Kidney capillary endothelial cell (primary cell): ENCODE data around the gene RGS1.

Source experiments
- DNase-seq: peaks from one replicate; pipeline ENCODE4 v3.0.0-alpha.2; 2018; ENCODE audit warnings: low spot score

Gene RGS1, protein sequence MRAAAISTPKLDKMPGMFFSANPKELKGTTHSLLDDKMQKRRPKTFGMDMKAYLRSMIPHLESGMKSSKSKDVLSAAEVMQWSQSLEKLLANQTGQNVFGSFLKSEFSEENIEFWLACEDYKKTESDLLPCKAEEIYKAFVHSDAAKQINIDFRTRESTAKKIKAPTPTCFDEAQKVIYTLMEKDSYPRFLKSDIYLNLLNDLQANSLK

DNA sequence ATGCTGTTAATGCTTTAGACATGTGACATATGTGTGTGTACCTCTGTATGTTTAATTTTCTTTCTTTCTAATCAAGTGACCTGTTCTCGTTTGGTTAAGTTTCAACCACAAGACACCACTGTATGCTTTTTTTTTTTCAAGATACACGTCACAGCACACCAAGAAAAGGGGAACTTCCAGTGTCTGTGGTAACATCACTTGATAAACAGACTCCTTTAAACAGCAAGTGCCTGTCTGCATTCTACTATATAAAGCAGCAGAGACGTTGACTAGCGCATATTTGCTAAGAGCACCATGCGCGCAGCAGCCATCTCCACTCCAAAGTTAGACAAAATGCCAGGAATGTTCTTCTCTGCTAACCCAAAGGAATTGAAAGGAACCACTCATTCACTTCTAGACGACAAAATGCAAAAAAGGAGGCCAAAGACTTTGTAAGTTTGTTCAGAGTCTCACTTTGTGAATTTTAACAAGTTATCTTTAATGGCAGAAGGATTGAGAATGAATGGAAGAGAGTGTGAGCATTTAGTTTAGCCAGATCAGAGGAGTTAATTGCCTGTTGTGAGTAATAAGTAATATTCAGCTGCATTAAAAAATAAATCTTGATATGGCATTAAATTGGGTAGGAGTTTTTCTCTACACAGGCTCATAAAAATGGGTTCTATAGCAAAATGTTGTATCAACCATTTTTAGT, at the start of gene RGS1:
RGS1 (plus strand) TSS at position 275 of the 691 bp plus-strand sequence; CDS start at position 295, 20 bp downstream.
- DNase-seq, result no peak

DNA sequence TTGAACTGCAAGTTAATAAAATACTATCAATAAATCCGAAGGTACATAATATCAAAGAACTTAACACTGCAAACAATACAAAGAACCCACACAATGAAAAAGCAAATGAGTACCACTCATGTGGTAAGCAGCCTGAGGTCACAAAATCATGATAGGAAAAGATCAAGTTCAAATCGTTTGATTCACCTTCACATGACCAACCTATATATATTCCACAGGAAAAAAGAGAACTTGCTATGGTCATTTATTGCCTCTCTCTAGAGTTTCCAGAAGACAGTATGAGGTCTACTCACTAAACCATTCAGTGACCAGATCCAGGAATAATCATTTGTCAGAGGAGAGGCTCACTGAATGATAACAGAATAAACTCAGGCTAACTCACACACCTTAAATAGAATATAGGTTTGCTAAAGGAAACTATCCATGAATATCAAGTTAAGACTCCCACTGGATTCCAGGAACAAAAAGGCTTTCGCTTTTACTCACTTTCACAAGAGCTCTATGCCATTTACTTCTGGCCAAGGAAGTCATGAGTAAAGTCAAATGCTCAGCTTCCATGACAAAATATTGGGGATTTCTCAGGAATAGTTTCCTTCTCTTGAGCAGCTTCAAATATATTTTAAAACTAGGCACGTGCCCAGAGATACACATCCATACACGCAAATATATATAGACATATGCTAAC, 48.3 kb upstream of the RGS1 start:
- DNase-seq, result no peak

- no peak for DNase-seq
Measured at GRCh38 chr1:192527950-192528349, 47.6 kb upstream of the RGS1 start.

GRCh38 chr1:192529031-192529755, 46.4 kb upstream of the RGS1 start:
- no peak for DNase-seq

- DNase-seq, result no peak
Measured at GRCh38 chr1:192529811-192530210, 45.8 kb upstream of the RGS1 start.

- DNase-seq, result no peak
Measured at GRCh38 chr1:192530254-192530653, 45.3 kb upstream of the RGS1 start.

DNA sequence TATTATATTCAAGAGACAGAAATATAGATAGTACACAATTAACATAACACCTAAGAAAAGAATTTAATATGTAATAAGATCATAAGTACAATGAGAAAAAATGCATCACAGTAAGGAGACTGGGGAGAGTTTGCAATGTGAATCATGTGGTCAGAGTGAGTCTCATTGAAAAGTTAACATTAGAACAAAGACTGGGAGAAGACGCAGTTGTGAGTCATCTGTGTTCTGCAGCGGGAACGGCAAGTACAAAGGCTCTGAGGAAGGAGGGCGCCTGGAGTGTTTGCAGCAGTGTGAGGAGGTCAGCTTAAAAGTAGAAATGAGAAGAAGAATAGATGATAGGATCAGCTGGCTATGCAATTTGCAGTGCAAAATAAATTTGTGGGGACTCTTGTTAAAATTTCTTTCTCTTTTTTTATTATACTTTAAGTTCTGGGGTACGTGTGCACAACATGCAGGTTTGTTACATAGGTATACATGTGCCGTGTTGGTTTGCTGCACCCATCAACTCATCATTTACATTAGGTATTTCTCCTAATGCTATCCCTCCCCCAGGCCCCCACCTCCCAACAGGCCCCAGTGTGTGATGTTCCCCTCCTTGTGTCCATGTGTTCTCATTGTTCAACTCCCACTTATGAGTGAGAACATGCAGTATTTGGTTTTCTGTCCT, 44.4 kb upstream of the RGS1 start:
- peak; percentile 95 for DNase-seq

DNA sequence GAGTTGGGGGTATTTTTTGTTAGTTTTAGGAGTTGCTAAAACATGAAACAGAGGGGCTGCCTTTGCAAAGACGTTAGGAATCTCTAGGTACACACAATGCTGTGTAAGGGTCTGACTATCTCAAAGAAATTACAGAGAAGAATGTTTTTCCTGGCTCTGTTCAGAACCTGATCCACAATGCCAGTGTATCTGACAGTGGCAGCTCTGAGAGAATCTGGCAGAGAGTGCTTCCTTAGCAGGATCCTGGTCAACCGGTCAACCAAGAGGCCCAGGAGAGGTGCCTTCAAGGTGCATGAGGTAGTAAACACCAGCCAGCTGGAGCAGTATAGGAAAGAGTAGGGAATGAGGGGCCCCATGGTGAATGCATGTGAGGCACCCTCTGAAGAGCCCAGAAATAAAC, 40.9 kb upstream of the RGS1 start:
- DNase-seq, result no peak

GRCh38 chr1:192535916-192536664, 39.5 kb upstream of the RGS1 start:
- DNase-seq, result no peak

GRCh38 chr1:192538407-192539296, 36.9 kb upstream of the RGS1 start:
- no peak for DNase-seq

- no peak for DNase-seq
Measured at GRCh38 chr1:192539297-192540092, 36.1 kb upstream of the RGS1 start.

- no peak for DNase-seq
Measured at GRCh38 chr1:192543445-192543844, 32.1 kb upstream of the RGS1 start.

GRCh38 chr1:192545896-192546521, 29.6 kb upstream of the RGS1 start:
- no peak for DNase-seq

DNA sequence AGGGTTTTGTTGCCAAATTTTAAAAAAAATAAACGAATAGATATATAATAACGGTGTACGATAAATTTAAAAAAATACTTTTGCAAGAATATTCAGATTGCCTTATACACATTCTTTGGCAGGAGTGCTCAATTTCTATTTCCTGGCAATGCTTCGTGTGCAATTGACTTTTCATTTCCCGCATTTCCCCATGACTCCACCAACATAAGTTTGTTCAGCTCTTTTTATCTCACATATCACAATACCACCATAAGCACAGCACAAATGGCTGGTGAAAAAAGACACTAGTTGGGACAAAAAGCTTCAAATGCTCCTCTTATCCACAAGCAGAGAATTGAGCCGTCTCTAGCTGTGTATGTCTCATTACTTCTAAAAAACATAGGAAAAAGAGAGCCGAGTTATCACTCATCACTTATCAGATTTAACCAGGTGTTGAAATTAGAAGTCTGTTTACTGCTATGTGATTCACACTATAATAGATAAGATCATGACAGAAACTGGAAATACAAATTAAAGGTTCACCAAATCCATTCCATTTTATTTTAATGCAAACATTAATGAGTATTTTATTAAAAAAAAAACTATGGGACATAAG, 28.9 kb upstream of the RGS1 start:
- DNase-seq, result no peak

- DNase-seq, result no peak
Measured at GRCh38 chr1:192547501-192547900, 28.1 kb upstream of the RGS1 start.

DNA sequence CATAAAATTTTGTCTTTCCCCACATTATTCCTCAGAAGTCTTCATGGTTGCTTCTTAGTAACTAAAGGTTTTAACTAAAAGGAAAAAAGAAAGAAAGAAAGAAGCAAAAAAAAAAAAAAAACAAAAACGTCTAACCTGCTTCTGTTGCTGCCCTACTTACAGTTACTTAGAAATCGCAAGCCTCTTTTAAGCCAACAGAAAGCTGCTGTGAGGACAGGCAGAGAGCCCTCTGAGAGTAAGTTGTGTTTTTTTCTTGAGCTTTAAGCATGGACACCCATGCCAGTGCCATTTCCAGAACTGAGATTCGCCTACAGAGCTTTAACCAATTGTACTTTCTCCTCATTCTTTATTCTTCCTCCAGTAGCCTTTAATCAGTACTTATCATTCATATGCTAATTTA, 25.6 kb upstream of the RGS1 start:
- no peak for DNase-seq

DNA sequence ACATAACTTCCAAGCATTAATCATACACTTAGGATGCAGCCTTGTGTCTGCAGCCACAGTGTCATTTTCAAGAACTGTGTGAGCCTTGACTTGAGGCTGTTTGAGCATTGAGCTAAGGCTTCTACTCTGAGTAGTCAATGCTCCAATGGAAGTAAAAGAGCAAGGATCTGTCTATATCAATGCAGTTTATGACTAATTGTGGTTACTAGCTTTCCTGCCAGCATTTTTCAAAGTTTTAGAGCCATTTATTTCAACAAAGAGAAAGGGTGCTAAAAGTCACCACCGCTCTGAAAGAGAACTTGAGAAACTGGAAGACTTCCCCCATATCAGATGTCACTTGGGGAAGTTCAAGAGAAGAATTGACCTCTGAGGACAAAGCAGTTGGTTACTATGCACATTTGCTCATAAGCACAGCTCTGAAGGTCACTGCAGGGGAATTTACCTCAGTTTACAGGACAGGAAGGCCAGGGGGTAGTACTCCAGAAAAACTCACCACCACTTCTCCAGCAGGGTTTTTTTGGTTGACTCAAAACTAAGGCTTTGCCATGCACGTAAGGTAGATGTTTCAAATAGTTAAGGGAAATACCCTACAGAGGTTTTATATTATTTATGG, 24.5 kb upstream of the RGS1 start:
- peak; percentile 51 for DNase-seq

DNA sequence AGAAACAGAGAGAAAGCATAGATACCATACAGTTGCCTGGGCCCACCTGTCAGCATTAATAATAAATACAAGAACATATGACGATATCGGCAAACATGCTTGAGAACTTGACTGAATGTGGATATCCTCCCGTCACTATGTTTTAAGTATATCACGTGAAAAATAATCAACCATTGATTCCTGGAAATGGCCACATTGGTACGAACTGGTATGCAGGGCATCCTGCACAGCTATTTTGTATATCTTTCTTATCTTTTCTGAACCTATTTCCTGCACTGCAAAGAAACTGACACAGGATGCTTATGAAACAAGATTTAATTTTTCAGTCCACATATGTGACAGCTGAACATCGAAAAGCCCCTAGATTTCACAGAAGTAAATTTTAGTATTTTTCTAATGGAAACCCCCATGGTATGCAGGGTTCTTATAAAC, 22.8 kb upstream of the RGS1 start:
- DNase-seq, result no peak
